Thyroid gland (tissue), 4 donors: ENCODE measurements around the gene ALOX12. TPM values are rescaled to one million over a fixed set of nuclear protein-coding genes. Genes with fewer than 3 reads are reported as not detected.

Source experiments
- DNase-seq, 2 donors: peaks; one replicate each; pipeline ENCODE4 v3.0.0-alpha.2; 2019
- H3K27ac ChIP-seq, 3 donors: fragments of 200-600 bp; sonication (generic); 1 replicate in 2 of 3; 2 replicates in 1 of 3; pipeline ENCODE4 v1.5.1; 2016 to 2019; ENCODE audit warnings: mild to moderate bottlenecking in 1 of 3, moderate library complexity in 1 of 3
- H3K27me3 ChIP-seq: fragments of 200-600 bp; sonication (generic); one replicate; pipeline ENCODE4 v1.5.1; 2019
- H3K36me3 ChIP-seq, 2 donors: fragments of 200-600 bp; sonication (generic); one replicate each; pipeline ENCODE4 v1.5.1; 2016 to 2019
- H3K4me1 ChIP-seq, 2 donors: fragments of 200-600 bp; sonication (generic); one replicate each; pipeline ENCODE4 v1.5.1; 2017 to 2019
- H3K4me3 ChIP-seq, 3 donors: fragments of 200-600 bp; sonication (generic); replicated peaks in 1 of 3; 1 replicate in 2 of 3; 2 replicates in 1 of 3; pipeline ENCODE4 v1.5.1; 2016; ENCODE audit warnings: mild to moderate bottlenecking in 1 of 3
- H3K9me3 ChIP-seq: fragments of 200-600 bp; sonication (generic); one replicate; pipeline ENCODE4 v1.5.1; 2017
- CTCF ChIP-seq, 6 experiments: fragments of 200-600 bp in 3 of 6; fragments of 450-650 bp in 3 of 6; sonication (generic) in 3 of 6; IDR thresholded peaks; one replicate each; pipeline ENCODE4 v1.5.1; 2016 to 2019; ENCODE audit warnings: antibody characterized with exemption in 6 of 6, mild to moderate bottlenecking in 2 of 6, inconsistent platforms in 1 of 6, moderate library complexity in 1 of 6
- POLR2A ChIP-seq, 2 donors: fragments of 450-650 bp; IDR thresholded peaks; one replicate each; pipeline ENCODE4 v1.6.1; 2017; ENCODE audit warnings: antibody characterized with exemption in 2 of 2, mild to moderate bottlenecking in 2 of 2, moderate library complexity in 1 of 2
- WGBS, 2 donors: methylation state at CpG; one replicate each; pipeline ENCODE4 v1.1.5; 2017; 5-methylcytosine and 5-hydroxymethylcytosine counted together
- intact Hi-C: fragments of 100-400 bp; cut with DNase I; formaldehyde crosslinking; loops from one replicate; pipeline ENCODE4 v1.15.1; 2023
- total RNA-seq, 4 donors: library from RNA; depleted of rRNA; stranded (reverse); fragments of >200 nt; gene quantifications; one replicate each; pipeline ENCODE4 v1.2.3, GENCODE V29; 2016

The ALOX12 gene
- total RNA-seq, 4 donors from 2014 or later = not detected

DNA sequence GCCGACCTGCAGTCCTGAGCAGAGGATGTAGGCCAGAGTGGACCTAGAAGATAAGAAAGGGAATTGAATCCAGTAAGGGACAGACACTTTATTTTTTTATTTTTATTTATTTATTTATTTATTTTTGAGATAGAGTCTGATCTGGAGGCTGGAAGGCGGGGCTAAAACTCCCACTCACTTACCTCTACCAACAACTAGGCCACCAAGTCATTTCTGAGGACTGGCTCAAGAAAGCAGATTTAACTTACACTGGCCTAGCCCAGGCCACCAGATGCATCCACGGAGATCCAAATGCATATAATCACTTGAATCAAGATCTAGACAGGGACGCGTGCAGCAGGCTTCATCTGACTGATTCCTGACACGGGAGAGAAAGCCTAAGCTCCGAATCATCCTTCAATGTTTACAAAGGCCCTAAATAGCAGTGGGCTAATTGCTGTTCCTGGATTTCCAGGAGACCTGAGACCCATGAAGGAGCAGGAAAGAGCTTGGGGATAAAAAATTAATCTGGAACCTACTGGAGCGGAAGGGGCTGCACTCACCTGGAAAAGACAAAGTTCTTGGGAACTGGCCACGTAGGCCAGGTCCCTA is 1.1 kb upstream of the ALOX12 start:
- H3K27me3 ChIP-seq = no peaks in the 10 kb centered on the region
- H3K9me3 ChIP-seq = no peaks in the 10 kb centered on the region
- no peak overlapping the region for H3K27ac ChIP-seq
- H3K36me3 ChIP-seq = peaks cover 0 to 7% of the 10 kb centered on the region in 2 donors
- WGBS, 2 donors = 88 to 93% methylated on average over 9 of the region's 9 CpGs
- intact Hi-C loops = no loop called here
- peaks cover 0 to 11% of the 10 kb centered on the region in 2 donors for H3K4me1 ChIP-seq
- H3K4me3 ChIP-seq = no peak overlapping the region
- TF ChIP-seq CTCF (IDR thresholded peaks at IDR 0.05) = no peak
- no peak for TF ChIP-seq POLR2A (IDR thresholded peaks at IDR 0.05)
- DNase-seq = no peak

- peaks cover 2 to 7% of the 10 kb centered on the region in 2 donors for H3K36me3 ChIP-seq
- 63 to 65% methylated on average over 34 to 44 of the region's 58 CpGs for WGBS, 2 donors
- H3K27ac ChIP-seq = no peak overlapping the region
- no peak for TF ChIP-seq CTCF (IDR thresholded peaks at IDR 0.05)
- no peak for TF ChIP-seq POLR2A (IDR thresholded peaks at IDR 0.05)
- H3K9me3 ChIP-seq = no peaks in the 10 kb centered on the region
- H3K4me3 ChIP-seq = peak overlapping the region in 1 of 3 donors; percentile 27
- no peak for DNase-seq
- no peaks in the 10 kb centered on the region for H3K27me3 ChIP-seq
- intact Hi-C loops = no loop called here
- peaks cover 0 to 11% of the 10 kb centered on the region in 2 donors for H3K4me1 ChIP-seq
Measured at GRCh38 chr17:6996256-6997011, 585 bp downstream of the ALOX12 start.

- Histone ChIP-seq H3K36me3 (peaks cover 9 to 15% of the 10 kb centered on the region in 2 donors), H3K9me3 (no peaks in the 10 kb centered on the region), H3K27me3 (no peaks in the 10 kb centered on the region), H3K4me3 (no peak overlapping the region), H3K4me1 (peaks cover 0 to 11% of the 10 kb centered on the region in 2 donors), H3K27ac (no peak overlapping the region)
- intact Hi-C loops = no loop called here
- WGBS, 2 donors = 84 to 97% methylated on average over 8 of the region's 8 CpGs
- TF ChIP-seq CTCF (IDR thresholded peaks at IDR 0.05) (no peak), POLR2A (IDR thresholded peaks at IDR 0.05) (no peak)
- DNase-seq = no peak
Measured at GRCh38 chr17:6997171-6997570, 1.3 kb downstream of the ALOX12 start.

DNA sequence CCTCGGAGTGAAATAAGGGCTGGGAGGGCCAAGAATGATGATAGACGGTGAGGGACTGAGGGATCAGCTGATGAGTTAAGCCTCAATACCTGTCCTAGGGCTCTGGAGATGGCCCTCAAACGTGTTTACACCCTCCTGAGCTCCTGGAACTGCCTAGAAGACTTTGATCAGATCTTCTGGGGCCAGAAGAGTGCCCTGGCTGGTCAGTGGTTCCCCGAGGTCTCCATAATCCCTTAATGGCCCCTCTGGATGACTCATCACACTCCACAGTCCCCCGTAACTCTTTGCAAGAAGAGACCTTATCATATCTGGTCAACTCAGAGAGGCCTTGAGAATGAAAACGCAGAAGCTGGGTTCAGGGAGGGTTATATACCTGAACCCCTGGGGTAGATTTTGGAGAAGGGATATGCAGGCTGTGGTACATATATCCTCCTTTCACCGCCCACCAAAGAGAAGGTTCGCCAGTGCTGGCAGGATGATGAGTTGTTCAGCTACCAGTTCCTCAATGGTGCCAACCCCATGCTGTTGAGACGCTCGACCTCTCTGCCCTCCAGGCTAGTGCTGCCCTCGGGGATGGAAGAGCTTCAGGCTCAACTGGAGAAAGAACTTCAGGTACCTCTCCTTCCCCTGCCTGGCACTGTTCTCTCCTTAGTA is 3.1 kb downstream of the ALOX12 start:
- DNase-seq = no peak
- no peak overlapping the region for H3K4me3 ChIP-seq
- no peaks in the 10 kb centered on the region for H3K27me3 ChIP-seq
- no peak overlapping the region for H3K27ac ChIP-seq
- intact Hi-C loops = no loop called here
- 90 to 91% methylated on average over 11 of the region's 11 CpGs for WGBS, 2 donors
- TF ChIP-seq POLR2A (IDR thresholded peaks at IDR 0.05) = no peak
- TF ChIP-seq CTCF (IDR thresholded peaks at IDR 0.05) = no peak
- peaks cover 13 to 18% of the 10 kb centered on the region in 2 donors for H3K36me3 ChIP-seq
- peaks cover 0 to 11% of the 10 kb centered on the region in 2 donors for H3K4me1 ChIP-seq
- no peaks in the 10 kb centered on the region for H3K9me3 ChIP-seq
